GM19099 (cell line): Measurements from ENCODE around the gene NRROS.

ENCODE experiments used
- POLR2A ChIP-seq: IDR thresholded peaks from 3 replicates; pipeline ENCODE4 v1.6.1; 2011; ENCODE audit warnings: low read depth; ENCODE audit not compliant: insufficient read length; ENCODE audit errors: extremely low read depth

Gene NRROS

GRCh38 chr3:196620684-196621083, 18.8 kb upstream of the NRROS start:
- no peak for TF ChIP-seq POLR2A

GRCh38 chr3:196621611-196622010, 17.9 kb upstream of the NRROS start:
- no peak for TF ChIP-seq POLR2A

- no peak for TF ChIP-seq POLR2A
Measured at GRCh38 chr3:196624067-196624790, 15.3 kb upstream of the NRROS start.

DNA sequence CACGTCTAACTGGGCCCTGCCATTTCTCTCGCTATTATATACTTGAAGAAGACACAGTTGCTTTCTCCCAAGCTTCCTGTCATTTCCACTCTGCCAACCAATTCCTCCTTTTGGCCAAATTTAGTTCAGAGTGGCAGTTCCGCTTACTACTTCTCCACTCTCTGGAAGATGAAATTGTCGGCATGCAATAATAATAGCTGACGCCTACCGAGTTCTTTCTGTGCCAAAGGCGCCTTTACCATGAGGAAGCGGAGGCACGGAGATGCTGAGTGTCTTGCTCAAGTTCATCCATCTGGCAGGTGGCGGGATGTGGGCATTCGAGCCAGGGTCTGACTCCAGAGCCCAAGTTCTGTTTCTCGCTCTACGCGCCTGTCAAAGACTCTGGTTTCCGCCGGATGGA, 14.6 kb upstream of the NRROS start:
- no peak for TF ChIP-seq POLR2A

GRCh38 chr3:196625331-196625730, 14.2 kb upstream of the NRROS start:
- no peak for TF ChIP-seq POLR2A

- TF ChIP-seq POLR2A, result no peak
Measured at GRCh38 chr3:196627918-196628231, 11.6 kb upstream of the NRROS start.

DNA sequence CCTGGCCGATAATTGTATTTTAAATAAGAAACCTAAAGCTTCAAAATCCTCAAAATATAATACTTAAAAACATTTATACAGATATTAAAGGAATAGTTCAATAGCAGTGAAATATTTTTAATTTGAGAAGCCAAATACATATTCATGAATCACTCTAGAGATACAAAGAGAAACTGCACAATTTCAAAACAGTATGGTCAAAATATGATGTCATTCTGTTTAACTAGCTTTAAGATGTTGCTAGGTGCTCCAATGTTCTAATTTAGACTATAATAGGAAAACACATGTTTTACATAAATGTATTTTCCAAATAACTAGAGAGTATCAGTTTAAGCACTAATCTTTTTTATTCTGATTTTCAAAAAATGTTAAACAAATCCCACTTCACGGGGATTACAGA, 10.3 kb upstream of the NRROS start:
- TF ChIP-seq POLR2A, result no peak

- no peak for TF ChIP-seq POLR2A
Measured at GRCh38 chr3:196631682-196632045, 7.8 kb upstream of the NRROS start.

DNA sequence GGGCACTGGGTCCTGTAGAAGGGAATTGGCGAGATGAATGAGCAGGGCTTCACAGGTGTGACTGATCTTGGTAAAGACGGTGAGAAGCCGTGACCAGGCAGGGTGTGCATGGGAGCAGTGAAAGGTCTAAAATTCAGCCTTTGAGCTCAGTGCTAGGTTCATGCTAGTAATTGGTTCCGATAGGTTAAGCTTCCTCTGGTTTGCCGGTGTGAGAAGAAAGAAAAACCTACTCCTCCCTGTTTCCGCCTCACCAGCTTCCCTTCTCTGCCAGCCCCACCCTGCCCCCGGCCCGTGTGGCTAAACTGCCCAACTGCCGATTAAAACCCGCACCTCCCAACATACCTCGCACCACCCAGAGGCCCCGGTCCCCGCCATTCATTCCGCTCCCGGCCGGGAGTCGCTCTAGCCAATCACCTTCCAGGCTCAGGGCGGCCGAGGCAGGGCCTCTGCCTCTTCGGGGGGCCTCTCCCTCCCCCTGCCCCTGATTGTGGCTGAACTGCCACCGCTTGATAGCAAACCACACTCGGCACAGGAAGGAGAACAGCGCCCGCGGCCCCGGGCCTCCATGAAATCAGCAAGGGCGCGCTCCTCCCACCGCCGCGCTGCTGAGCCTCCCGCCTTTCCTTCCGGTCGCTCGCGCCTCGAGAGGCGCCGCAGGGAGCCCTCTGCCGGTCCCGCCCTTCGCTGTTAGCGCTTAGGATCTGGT, 7.3 kb upstream of the NRROS start:
- TF ChIP-seq POLR2A, result peak; percentile 80

DNA sequence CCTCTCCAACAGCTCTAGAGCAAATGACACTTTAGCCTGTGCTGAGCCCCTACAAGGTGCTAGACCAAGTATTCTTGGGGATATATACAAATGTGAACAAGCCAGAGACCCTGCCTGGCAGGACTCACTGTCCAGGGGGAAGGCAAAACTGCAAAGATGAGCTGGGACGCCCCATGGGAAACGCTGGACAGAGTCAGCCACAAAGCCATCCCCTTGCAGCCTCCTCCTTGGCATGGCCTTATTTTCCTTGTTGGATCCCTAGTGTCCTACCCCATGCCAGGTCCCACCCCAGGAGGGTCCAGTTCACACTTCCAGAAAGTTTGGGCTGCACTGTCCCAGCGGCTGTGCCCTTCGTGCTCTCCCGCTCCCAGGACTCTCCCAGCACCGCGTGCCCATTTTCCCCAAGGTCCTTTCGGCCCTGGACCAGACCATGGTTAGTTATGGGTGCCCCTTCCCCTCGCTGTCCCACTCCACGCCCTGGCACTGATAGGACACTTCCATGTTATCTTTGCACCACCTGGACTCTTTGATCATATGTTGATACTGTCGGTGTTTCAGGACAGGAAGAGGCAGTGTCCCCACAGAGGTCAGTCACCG, 5.8 kb upstream of the NRROS start:
- TF ChIP-seq POLR2A, result no peak

DNA sequence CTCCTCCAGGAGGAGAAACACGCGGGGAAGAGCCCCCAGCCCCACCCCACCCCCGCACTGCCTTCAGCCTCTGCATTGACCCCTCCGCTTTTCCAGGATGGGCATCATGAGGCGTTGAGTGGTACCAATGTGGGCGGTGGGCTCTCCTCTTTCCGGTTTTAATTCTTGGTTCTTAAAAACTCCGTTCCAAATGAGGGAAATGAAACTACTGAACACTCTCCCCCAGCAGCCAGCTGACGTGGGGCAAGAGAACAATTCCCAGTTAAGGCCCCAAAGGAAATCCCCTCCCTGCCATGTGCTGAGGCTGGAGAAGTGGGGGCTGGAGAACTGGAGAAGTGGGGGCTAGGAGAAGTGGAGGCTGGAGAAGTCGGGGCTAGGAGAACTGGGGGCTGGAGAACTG, 5.3 kb upstream of the NRROS start:
- TF ChIP-seq POLR2A, result no peak

DNA sequence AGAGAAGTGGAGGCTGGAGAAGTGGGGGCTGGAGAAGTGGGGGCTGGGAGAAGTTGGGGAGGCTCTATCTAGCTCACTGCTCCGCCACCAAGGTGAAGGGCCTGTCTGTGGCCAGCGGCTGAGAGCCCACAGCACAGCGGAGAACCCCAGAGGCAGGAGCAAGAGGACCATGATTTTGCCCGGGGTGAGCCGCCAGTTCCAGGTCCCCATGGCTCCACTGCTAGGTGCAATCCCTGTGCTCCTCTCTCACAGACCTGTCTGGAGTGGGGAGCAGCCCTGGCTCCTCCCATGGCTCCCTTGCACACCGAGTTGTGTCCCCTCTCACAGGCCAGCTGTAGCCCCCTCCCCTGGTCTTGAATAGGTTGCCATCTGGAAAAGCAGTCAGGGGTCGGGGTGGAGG, 4.7 kb upstream of the NRROS start:
- no peak for TF ChIP-seq POLR2A

GRCh38 chr3:196636369-196637349, 2.8 kb upstream of the NRROS start:
- no peak for TF ChIP-seq POLR2A

DNA sequence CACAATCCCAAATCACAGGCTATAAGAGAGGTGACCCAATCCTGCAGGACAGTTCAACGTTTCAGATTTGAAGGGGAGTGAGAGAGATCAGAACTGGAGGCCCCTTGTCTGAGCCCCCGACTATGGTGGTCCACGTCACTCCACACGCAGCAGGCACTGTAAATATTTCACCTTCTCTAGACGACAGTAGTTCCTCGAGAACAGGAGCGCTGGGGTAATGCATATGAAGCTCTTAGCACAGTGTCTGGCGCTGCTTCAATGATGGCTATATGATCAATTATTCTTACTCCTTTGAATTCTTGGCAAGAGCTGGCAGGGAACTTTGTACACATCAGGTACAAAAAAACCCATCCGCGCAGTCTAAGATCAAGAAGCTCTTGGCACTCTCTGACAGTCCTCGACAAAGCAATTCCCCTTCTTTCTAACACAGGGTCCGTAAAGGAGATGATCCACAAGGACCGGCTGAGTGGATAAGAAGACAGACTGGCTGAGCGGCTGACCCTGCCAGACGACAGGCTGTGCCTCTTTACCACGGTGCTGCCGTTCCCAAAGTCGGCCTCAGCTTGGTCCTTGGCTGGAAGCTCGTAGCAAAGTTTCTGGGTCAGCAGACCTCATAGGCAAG, 522 bp upstream of the NRROS start:
- TF ChIP-seq POLR2A, result no peak

- no peak for TF ChIP-seq POLR2A
Measured at GRCh38 chr3:196640297-196641018, 964 bp downstream of the NRROS start.
